ENCODE measurements around the gene CCDC93. TPM values are rescaled to one million over a fixed set of nuclear protein-coding genes. Genes with fewer than 3 reads are reported as not detected.
A peak's percentile ranks its signal among the peaks of the same experiment; 100 is the strongest.

Gene CCDC93
- total RNA-seq, 1 donor, result 30.5 TPM

DNA sequence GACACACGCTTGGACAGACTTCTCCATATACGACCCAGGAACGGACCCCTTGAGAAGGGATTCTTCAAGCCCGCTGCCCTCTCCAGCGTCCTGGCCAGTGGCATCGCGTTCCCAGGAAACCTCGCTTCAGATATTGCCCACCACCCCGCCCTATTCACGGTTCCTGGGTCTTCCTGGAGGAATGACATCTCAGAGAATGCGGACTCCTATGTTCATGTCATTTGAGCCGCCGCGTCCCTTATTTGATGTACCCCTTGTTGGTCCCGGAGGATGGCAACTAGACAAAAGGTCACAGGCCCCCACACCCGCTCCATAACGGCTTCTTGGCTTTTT is 588 bp upstream of the CCDC93 start:
- peak overlapping the region; percentile 92 for H3K4me3 ChIP-seq (ENCODE audit: low read depth, low read length)
- no peak for DNase-seq (ENCODE audit: low read depth)
- no peak for TF ChIP-seq CTCF (IDR thresholded peaks at IDR 0.05; ENCODE audit: insufficient read depth, low read length)

DNA sequence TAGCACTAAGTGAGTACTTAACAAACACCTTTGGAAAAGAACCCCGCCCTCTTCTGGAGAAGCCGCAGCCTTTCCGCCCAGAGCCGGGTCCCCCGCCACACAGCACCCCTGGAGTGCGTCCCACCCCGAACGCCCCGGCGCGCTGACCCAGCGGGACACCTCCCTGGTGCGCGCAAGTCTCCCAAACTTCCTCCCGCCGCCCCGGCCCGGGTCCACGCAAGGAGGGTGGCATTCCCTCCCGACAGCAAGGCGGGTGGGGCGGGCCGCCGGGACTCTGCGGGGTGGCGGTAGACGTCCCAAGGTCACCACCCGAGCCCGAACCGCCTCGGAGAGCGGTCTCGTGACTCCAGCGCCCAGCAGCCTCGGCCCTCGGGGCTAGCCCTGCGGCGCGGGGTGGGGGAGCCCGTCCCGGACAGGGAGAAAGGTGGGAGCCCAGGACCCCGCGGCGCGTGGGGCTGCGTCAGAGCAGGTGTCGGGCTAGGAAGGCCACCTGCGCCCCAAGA is 598 bp downstream of the CCDC93 start:
- H3K4me3 ChIP-seq (ENCODE audit: low read depth, low read length), result peak overlapping the region; percentile 92
- no peak for DNase-seq (ENCODE audit: low read depth)
- no peak for TF ChIP-seq CTCF (IDR thresholded peaks at IDR 0.05; ENCODE audit: insufficient read depth, low read length)

DNA sequence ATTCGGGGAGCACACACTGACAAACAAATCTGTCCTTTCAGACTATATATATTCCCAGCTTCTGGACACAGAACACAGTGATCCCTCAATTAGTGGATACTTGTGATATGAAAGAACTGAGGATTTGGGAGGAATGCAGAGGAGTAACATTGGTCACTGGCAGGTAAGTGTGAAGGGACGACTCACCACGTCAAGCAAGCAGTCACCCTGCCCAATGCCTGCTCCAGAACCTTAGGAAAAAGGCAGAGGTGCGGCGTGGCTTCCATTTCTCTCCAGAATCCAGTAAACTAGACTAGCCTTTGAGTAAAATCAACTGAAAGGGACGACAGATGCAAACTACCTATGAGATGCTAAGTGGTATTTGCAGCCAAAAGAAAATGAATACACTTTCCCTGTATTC is 1.1 kb downstream of the CCDC93 start:
- TF ChIP-seq CTCF (IDR thresholded peaks at IDR 0.05; ENCODE audit: insufficient read depth, low read length), result no peak
- DNase-seq (ENCODE audit: low read depth), result no peak
- peak overlapping the region; percentile 92 for H3K4me3 ChIP-seq (ENCODE audit: low read depth, low read length)

GRCh38 chr2:118010473-118010872 is 3.4 kb downstream of the CCDC93 start:
- no peak for TF ChIP-seq CTCF (IDR thresholded peaks at IDR 0.05; ENCODE audit: insufficient read depth, low read length)
- no peak for DNase-seq (ENCODE audit: low read depth)
- no peak overlapping the region for H3K4me3 ChIP-seq (ENCODE audit: low read depth, low read length)

- TF ChIP-seq CTCF (IDR thresholded peaks at IDR 0.05; ENCODE audit: insufficient read depth, low read length), result no peak
- DNase-seq (ENCODE audit: low read depth), result no peak
- no peak overlapping the region for H3K4me3 ChIP-seq (ENCODE audit: low read depth, low read length)
Measured at GRCh38 chr2:118006861-118007260, 7.0 kb downstream of the CCDC93 start.

- no peak overlapping the region for H3K4me3 ChIP-seq (ENCODE audit: low read depth, low read length)
- no peak for TF ChIP-seq CTCF (IDR thresholded peaks at IDR 0.05; ENCODE audit: insufficient read depth, low read length)
- DNase-seq (ENCODE audit: low read depth), result no peak
Measured at GRCh38 chr2:118006326-118006725, 7.5 kb downstream of the CCDC93 start.

- TF ChIP-seq CTCF (IDR thresholded peaks at IDR 0.05; ENCODE audit: insufficient read depth, low read length), result peak; percentile 80
- no peak overlapping the region for H3K4me3 ChIP-seq (ENCODE audit: low read depth, low read length)
- peak; percentile 93 for DNase-seq (ENCODE audit: low read depth)
Measured at GRCh38 chr2:118003396-118003824, 10.5 kb downstream of the CCDC93 start.

All from fibroblast of the aortic adventitia (primary cell).